A549 (cell line): ENCODE results near the gene ABCC4.

ENCODE experiments used
- CEBPB ChIP-seq, 2 experiments: fragments of >200 bp in 1 of 2; sonication (Bioruptor Twin) in 1 of 2; formaldehyde crosslinking in 1 of 2; IDR thresholded peaks; 2 replicates each; pipeline ENCODE4 v1.6.1; 2012 to 2016
- EP300 ChIP-seq, 2 experiments: fragments of >200 bp; sonication (Bioruptor Twin); formaldehyde crosslinking; IDR thresholded peaks; 2 replicates in 1 of 2; 3 replicates in 1 of 2; pipeline ENCODE4 v1.6.1; 2016 to 2017
- MYC ChIP-seq: IDR thresholded peaks from 2 replicates; pipeline ENCODE4 v1.6.1; 2012; ENCODE audit warnings: mild to moderate bottlenecking, inconsistent platforms, low read length, improper control_type of control experiment, borderline replicate concordance
- NR3C1 ChIP-seq: fragments of >200 bp; sonication (Bioruptor Twin); formaldehyde crosslinking; IDR thresholded peaks from 3 replicates; pipeline ENCODE4 v1.6.1; 2017
- PHF8 ChIP-seq: fragments of 200-600 bp; sonication (generic); IDR thresholded peaks from 2 replicates; pipeline ENCODE4 v1.6.1; 2016; ENCODE audit warnings: low read depth, mild to moderate bottlenecking, antibody characterized with exemption, moderate library complexity, borderline replicate concordance
- POLR2A ChIP-seq: IDR thresholded peaks from 2 replicates; pipeline ENCODE4 v1.6.1; 2012; ENCODE audit warnings: mild to moderate bottlenecking, low read length
- RAD21 ChIP-seq, 2 experiments: fragments of >200 bp in 1 of 2; sonication (Bioruptor Twin) in 1 of 2; formaldehyde crosslinking in 1 of 2; IDR thresholded peaks in 1 of 2; conservative IDR thresholded peaks in 1 of 2; 2 replicates in 1 of 2; 3 replicates in 1 of 2; pipeline ENCODE4 v1.6.1; 2012 to 2018; ENCODE audit warnings: inconsistent platforms in 1 of 2
- RARB ChIP-seq: fragments of 250-450 bp; sonication (Bioruptor Pico); IDR thresholded peaks from 2 replicates; pipeline ENCODE4 v1.8.0; 2021; ENCODE audit warnings: mild to moderate bottlenecking, moderate library complexity
- TF ChIP-seq, protein P1 (sequence below): fragments of >200 bp; sonication (Bioruptor Twin); formaldehyde crosslinking; IDR thresholded peaks from 3 replicates; pipeline ENCODE4 v1.5.1; 2016
- TF ChIP-seq, protein P2 (sequence below): fragments of 450-650 bp; IDR thresholded peaks from 2 replicates; pipeline ENCODE4 v1.6.1; 2014; ENCODE audit warnings: antibody characterized with exemption
- TF ChIP-seq, protein P3 (sequence below): fragments of 250-450 bp; sonication (Bioruptor Pico); IDR thresholded peaks from 2 replicates; pipeline ENCODE4 v1.5.0; 2020; ENCODE audit warnings: low read depth, mild to moderate bottlenecking, moderate library complexity

DNA sequence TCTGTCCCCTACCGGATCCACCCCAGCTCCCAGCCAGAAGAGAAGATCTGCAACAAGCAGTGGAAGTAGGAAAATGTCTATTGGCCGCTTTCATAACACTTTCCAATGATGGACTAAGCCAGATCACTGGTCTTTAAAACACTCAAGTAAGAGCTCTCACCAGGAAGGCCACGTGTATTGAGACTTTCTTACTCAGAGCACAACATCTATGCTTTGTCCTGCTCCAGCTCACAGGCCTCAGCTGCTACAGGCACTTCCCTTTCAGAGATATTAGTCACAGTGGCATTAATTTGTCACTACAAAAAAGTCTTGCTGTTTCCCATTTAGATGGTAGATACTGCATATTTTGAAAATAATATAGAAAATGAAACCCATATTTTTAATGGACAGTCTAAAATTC lies 164.2 kb downstream of the ABCC4 start:
- TF ChIP-seq RAD21 (conservative IDR thresholded peaks at IDR 0.05 in 1 of 2, IDR thresholded peaks at IDR 0.05 in 1 of 2) (no peak), POLR2A (no peak), CEBPB (IDR thresholded peaks at IDR 0.05) (no peak), PHF8 (no peak), RARB (CRISPR knock-in tag) (no peak), MYC (no peak), EP300 (IDR thresholded peaks at IDR 0.05) (no peak), NR3C1 (no peak)
- TF ChIP-seq, protein P1, sequence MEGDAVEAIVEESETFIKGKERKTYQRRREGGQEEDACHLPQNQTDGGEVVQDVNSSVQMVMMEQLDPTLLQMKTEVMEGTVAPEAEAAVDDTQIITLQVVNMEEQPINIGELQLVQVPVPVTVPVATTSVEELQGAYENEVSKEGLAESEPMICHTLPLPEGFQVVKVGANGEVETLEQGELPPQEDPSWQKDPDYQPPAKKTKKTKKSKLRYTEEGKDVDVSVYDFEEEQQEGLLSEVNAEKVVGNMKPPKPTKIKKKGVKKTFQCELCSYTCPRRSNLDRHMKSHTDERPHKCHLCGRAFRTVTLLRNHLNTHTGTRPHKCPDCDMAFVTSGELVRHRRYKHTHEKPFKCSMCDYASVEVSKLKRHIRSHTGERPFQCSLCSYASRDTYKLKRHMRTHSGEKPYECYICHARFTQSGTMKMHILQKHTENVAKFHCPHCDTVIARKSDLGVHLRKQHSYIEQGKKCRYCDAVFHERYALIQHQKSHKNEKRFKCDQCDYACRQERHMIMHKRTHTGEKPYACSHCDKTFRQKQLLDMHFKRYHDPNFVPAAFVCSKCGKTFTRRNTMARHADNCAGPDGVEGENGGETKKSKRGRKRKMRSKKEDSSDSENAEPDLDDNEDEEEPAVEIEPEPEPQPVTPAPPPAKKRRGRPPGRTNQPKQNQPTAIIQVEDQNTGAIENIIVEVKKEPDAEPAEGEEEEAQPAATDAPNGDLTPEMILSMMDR, result no peak
- TF ChIP-seq, protein P2, sequence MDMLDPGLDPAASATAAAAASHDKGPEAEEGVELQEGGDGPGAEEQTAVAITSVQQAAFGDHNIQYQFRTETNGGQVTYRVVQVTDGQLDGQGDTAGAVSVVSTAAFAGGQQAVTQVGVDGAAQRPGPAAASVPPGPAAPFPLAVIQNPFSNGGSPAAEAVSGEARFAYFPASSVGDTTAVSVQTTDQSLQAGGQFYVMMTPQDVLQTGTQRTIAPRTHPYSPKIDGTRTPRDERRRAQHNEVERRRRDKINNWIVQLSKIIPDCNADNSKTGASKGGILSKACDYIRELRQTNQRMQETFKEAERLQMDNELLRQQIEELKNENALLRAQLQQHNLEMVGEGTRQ, result no peak
- TF ChIP-seq, protein P3, sequence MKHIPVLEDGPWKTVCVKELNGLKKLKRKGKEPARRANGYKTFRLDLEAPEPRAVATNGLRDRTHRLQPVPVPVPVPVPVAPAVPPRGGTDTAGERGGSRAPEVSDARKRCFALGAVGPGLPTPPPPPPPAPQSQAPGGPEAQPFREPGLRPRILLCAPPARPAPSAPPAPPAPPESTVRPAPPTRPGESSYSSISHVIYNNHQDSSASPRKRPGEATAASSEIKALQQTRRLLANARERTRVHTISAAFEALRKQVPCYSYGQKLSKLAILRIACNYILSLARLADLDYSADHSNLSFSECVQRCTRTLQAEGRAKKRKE (CRISPR knock-in tag), result no peak
